Trophoblast cell (in vitro differentiated cells and primary cell): ENCODE results near the gene C1RL.

Experiments
- DNase-seq, 2 donors: peaks; one replicate each; pipeline ENCODE4 v3.0.0-alpha.2; 2016
- H2AFZ ChIP-seq: 2 replicates; pipeline ENCODE4 v1.6.1; 2013; ENCODE audit warnings: low read length, moderate library complexity, mild to moderate bottlenecking; ENCODE audit not compliant: insufficient read depth, poor library complexity
- H2AK5ac ChIP-seq: 2 replicates; pipeline ENCODE4 v1.6.1; 2013; ENCODE audit warnings: mild to moderate bottlenecking, low read length
- H2BK120ac ChIP-seq: 2 replicates; pipeline ENCODE4 v1.6.1; 2013; ENCODE audit warnings: low read length, mild to moderate bottlenecking, moderate library complexity; ENCODE audit not compliant: insufficient read depth, poor library complexity
- H2BK12ac ChIP-seq: 2 replicates; pipeline ENCODE4 v1.6.1; 2013; ENCODE audit warnings: mild to moderate bottlenecking, low read length, moderate library complexity
- H2BK5ac ChIP-seq: 2 replicates; pipeline ENCODE4 v1.6.1; 2013; ENCODE audit warnings: low read length, low read depth, moderate library complexity, mild to moderate bottlenecking; ENCODE audit not compliant: poor library complexity
- H3K14ac ChIP-seq: 2 replicates; pipeline ENCODE4 v1.6.1; 2013; ENCODE audit warnings: mild to moderate bottlenecking, low read length
- H3K18ac ChIP-seq: 2 replicates; pipeline ENCODE4 v1.6.1; 2013; ENCODE audit warnings: mild to moderate bottlenecking, low read length
- H3K23ac ChIP-seq: 2 replicates; pipeline ENCODE4 v1.6.1; 2013; ENCODE audit warnings: low read length
- H3K27ac ChIP-seq: 2 replicates; pipeline ENCODE4 v1.5.1; 2013; ENCODE audit warnings: low read depth, mild to moderate bottlenecking, inconsistent platforms, low read length, moderate library complexity
- H3K27me3 ChIP-seq: 2 replicates; pipeline ENCODE4 v1.6.1; 2013; ENCODE audit warnings: inconsistent platforms, mild to moderate bottlenecking, low read length, moderate library complexity; ENCODE audit not compliant: insufficient read depth
- H3K36me3 ChIP-seq, 2 experiments: 1 replicate in 1 of 2; 2 replicates in 1 of 2; pipeline ENCODE4 v1.6.1; 2013; ENCODE audit warnings: low read length in 2 of 2, mild to moderate bottlenecking in 2 of 2, moderate library complexity in 1 of 2; ENCODE audit not compliant: insufficient read depth in 2 of 2, control insufficient read depth in 1 of 2
- H3K4ac ChIP-seq: 2 replicates; pipeline ENCODE4 v1.6.1; 2013; ENCODE audit warnings: low read depth, mild to moderate bottlenecking, low read length, moderate library complexity
- H3K4me1 ChIP-seq, 2 experiments: 1 replicate in 1 of 2; 2 replicates in 1 of 2; pipeline ENCODE4 v1.6.1; 2013; ENCODE audit warnings: low read length in 2 of 2, mild to moderate bottlenecking in 2 of 2, moderate library complexity in 1 of 2; ENCODE audit not compliant: insufficient read depth in 2 of 2, control insufficient read depth in 1 of 2
- H3K4me2 ChIP-seq: 2 replicates; pipeline ENCODE4 v1.6.1; 2013; ENCODE audit warnings: inconsistent platforms, mild to moderate bottlenecking, low read length, moderate library complexity
- H3K4me3 ChIP-seq: 2 replicates; pipeline ENCODE4 v1.5.1; 2013; ENCODE audit warnings: mild to moderate bottlenecking, low read depth, low read length, inconsistent platforms
- H3K79me1 ChIP-seq: one replicate; pipeline ENCODE4 v1.6.1; 2013; ENCODE audit warnings: low read length
- H3K79me2 ChIP-seq: 2 replicates; pipeline ENCODE4 v1.6.1; 2013; ENCODE audit warnings: low read length, mild to moderate bottlenecking; ENCODE audit not compliant: control insufficient read depth, insufficient read depth, poor library complexity
- H3K9ac ChIP-seq: 2 replicates; pipeline ENCODE4 v1.6.1; 2013; ENCODE audit warnings: mild to moderate bottlenecking, low read length
- H3K9me3 ChIP-seq: 2 replicates; pipeline ENCODE4 v1.6.1; 2013; ENCODE audit warnings: low read depth, mild to moderate bottlenecking, control low read depth, inconsistent platforms, low read length; ENCODE audit not compliant: insufficient read depth
- H4K12ac ChIP-seq: 2 replicates; pipeline ENCODE4 v1.6.1; 2013; ENCODE audit warnings: low read depth, mild to moderate bottlenecking, low read length, moderate library complexity
- H4K8ac ChIP-seq: 2 replicates; pipeline ENCODE4 v1.6.1; 2013; ENCODE audit warnings: low read depth, mild to moderate bottlenecking, low read length, moderate library complexity
- H4K91ac ChIP-seq: one replicate; pipeline ENCODE4 v1.6.1; 2013; ENCODE audit warnings: low read depth, mild to moderate bottlenecking, low read length, moderate library complexity
- WGBS: extraction: QIAGEN DNeasy Blood & Tissue Kit; methylation state at CpG from one replicate; pipeline ENCODE4 v1.1.7; 2013; ENCODE audit warnings: missing lambda C conversion rate; ENCODE audit not compliant: insufficient read length, insufficient coverage; ENCODE audit errors: extremely low coverage; 5-methylcytosine and 5-hydroxymethylcytosine counted together

The C1RL gene

GRCh38 chr12:7116916-7117315 lies 7.9 kb upstream of the C1RL start:
- H3K14ac ChIP-seq, result no peak overlapping the region
- no peaks in the 10 kb centered on the region for H3K79me2 ChIP-seq
- no peaks in the 10 kb centered on the region for H3K27me3 ChIP-seq
- WGBS, result no CpG with 5 or more reads among the region's 9 CpGs
- no peak overlapping the region for H3K9ac ChIP-seq
- no peak overlapping the region for H3K4me3 ChIP-seq
- DNase-seq, result no peak
- H2AFZ ChIP-seq, result no peak overlapping the region
- H4K8ac ChIP-seq, result no peak overlapping the region
- H3K79me1 ChIP-seq, result no peaks in the 10 kb centered on the region
- no peak overlapping the region for H3K27ac ChIP-seq
- H3K4me2 ChIP-seq, result no peak overlapping the region
- H2AK5ac ChIP-seq, result no peak overlapping the region
- H3K18ac ChIP-seq, result no peak overlapping the region
- H4K91ac ChIP-seq, result no peak overlapping the region
- H2BK120ac ChIP-seq, result no peak overlapping the region
- no peak overlapping the region for H3K4ac ChIP-seq
- no peak overlapping the region for H2BK5ac ChIP-seq
- H3K9me3 ChIP-seq, result peaks cover 2% of the 10 kb centered on the region
- no peak overlapping the region for H3K23ac ChIP-seq
- H2BK12ac ChIP-seq, result no peak overlapping the region
- no peaks in the 10 kb centered on the region for H3K4me1 ChIP-seq
- no peak overlapping the region for H4K12ac ChIP-seq
- H3K36me3 ChIP-seq, result peaks cover 5 to 10% of the 10 kb centered on the region in 2 experiments

- no CpG with 5 or more reads among the region's 3 CpGs for WGBS
- Histone ChIP-seq H3K9me3 (peaks cover 2% of the 10 kb centered on the region), H2BK12ac (no peak overlapping the region)
Observed at GRCh38 chr12:7116196-7116595, 7.2 kb upstream of the C1RL start.

GRCh38 chr12:7114851-7115250 lies 5.8 kb upstream of the C1RL start:
- no peak overlapping the region for H3K14ac ChIP-seq
- no peak overlapping the region for H3K18ac ChIP-seq
- no peak overlapping the region for H2AFZ ChIP-seq
- no peak overlapping the region for H2BK120ac ChIP-seq
- no peak overlapping the region for H3K4me3 ChIP-seq
- no peak overlapping the region for H4K91ac ChIP-seq
- H3K27ac ChIP-seq, result no peak overlapping the region
- H3K9ac ChIP-seq, result no peak overlapping the region
- H4K12ac ChIP-seq, result no peak overlapping the region
- H3K23ac ChIP-seq, result no peak overlapping the region
- peak; percentile 91 to 94 for DNase-seq
- no peak overlapping the region for H2BK12ac ChIP-seq
- no peaks in the 10 kb centered on the region for H3K4me1 ChIP-seq
- no CpG with 5 or more reads among the region's 6 CpGs for WGBS
- no peak overlapping the region for H3K4ac ChIP-seq
- no peak overlapping the region for H2BK5ac ChIP-seq
- no peak overlapping the region for H3K4me2 ChIP-seq
- peaks cover 5 to 10% of the 10 kb centered on the region in 2 experiments for H3K36me3 ChIP-seq
- no peaks in the 10 kb centered on the region for H3K79me1 ChIP-seq
- H3K9me3 ChIP-seq, result no peaks in the 10 kb centered on the region
- no peak overlapping the region for H2AK5ac ChIP-seq
- H3K27me3 ChIP-seq, result no peaks in the 10 kb centered on the region
- no peaks in the 10 kb centered on the region for H3K79me2 ChIP-seq
- H4K8ac ChIP-seq, result no peak overlapping the region

More at GRCh38 chr12:7116196-7116595, 7.2 kb upstream of the C1RL start:
- no peak overlapping the region for H3K4ac ChIP-seq
- no peaks in the 10 kb centered on the region for H3K79me1 ChIP-seq
- no peak overlapping the region for H2AK5ac ChIP-seq
- H2AFZ ChIP-seq, result no peak overlapping the region
- H3K9ac ChIP-seq, result no peak overlapping the region
- H3K36me3 ChIP-seq, result peaks cover 5 to 10% of the 10 kb centered on the region in 2 experiments
- no peak overlapping the region for H4K12ac ChIP-seq
- no peak for DNase-seq
- H2BK5ac ChIP-seq, result no peak overlapping the region
- no peak overlapping the region for H3K4me3 ChIP-seq
- H3K27me3 ChIP-seq, result no peaks in the 10 kb centered on the region
- H3K23ac ChIP-seq, result no peak overlapping the region
- H3K14ac ChIP-seq, result no peak overlapping the region
- no peak overlapping the region for H3K18ac ChIP-seq
- H2BK120ac ChIP-seq, result no peak overlapping the region
- no peak overlapping the region for H3K27ac ChIP-seq
- no peak overlapping the region for H4K91ac ChIP-seq
- no peaks in the 10 kb centered on the region for H3K79me2 ChIP-seq
- H3K4me2 ChIP-seq, result no peak overlapping the region
- no peaks in the 10 kb centered on the region for H3K4me1 ChIP-seq
- no peak overlapping the region for H4K8ac ChIP-seq

GRCh38 chr12:7114008-7114407 lies 5.0 kb upstream of the C1RL start:
- no peaks in the 10 kb centered on the region for H3K4me1 ChIP-seq
- H2BK5ac ChIP-seq, result no peak overlapping the region
- H4K12ac ChIP-seq, result no peak overlapping the region
- H3K18ac ChIP-seq, result no peak overlapping the region
- no peak overlapping the region for H2AFZ ChIP-seq
- H3K4ac ChIP-seq, result no peak overlapping the region
- H2BK120ac ChIP-seq, result no peak overlapping the region
- no peak overlapping the region for H4K8ac ChIP-seq
- H3K27me3 ChIP-seq, result no peaks in the 10 kb centered on the region
- no peaks in the 10 kb centered on the region for H3K9me3 ChIP-seq
- no peak overlapping the region for H3K23ac ChIP-seq
- peaks cover 5 to 10% of the 10 kb centered on the region in 2 experiments for H3K36me3 ChIP-seq
- H3K79me1 ChIP-seq, result peaks cover under 1% of the 10 kb centered on the region
- H3K4me2 ChIP-seq, result no peak overlapping the region
- H3K14ac ChIP-seq, result no peak overlapping the region
- H2BK12ac ChIP-seq, result no peak overlapping the region
- H3K79me2 ChIP-seq, result no peaks in the 10 kb centered on the region
- H4K91ac ChIP-seq, result no peak overlapping the region
- H2AK5ac ChIP-seq, result no peak overlapping the region
- no peak overlapping the region for H3K27ac ChIP-seq
- no peak overlapping the region for H3K4me3 ChIP-seq
- H3K9ac ChIP-seq, result no peak overlapping the region
- no peak for DNase-seq
- WGBS, result no CpG with 5 or more reads among the region's 11 CpGs
